Fibroblast of skin of right biceps (primary cell): ENCODE measurements around the gene ATP4A.
"Not testable (repeated sequence)": the region's sequence is repeated elsewhere in the genome, so short reads cannot be mapped to it uniquely, and the experiment has no call there.

ENCODE experiments used
- DNase-seq: peaks from one replicate; pipeline ENCODE4 v3.0.0-alpha.2; 2013

The ATP4A gene

DNA sequence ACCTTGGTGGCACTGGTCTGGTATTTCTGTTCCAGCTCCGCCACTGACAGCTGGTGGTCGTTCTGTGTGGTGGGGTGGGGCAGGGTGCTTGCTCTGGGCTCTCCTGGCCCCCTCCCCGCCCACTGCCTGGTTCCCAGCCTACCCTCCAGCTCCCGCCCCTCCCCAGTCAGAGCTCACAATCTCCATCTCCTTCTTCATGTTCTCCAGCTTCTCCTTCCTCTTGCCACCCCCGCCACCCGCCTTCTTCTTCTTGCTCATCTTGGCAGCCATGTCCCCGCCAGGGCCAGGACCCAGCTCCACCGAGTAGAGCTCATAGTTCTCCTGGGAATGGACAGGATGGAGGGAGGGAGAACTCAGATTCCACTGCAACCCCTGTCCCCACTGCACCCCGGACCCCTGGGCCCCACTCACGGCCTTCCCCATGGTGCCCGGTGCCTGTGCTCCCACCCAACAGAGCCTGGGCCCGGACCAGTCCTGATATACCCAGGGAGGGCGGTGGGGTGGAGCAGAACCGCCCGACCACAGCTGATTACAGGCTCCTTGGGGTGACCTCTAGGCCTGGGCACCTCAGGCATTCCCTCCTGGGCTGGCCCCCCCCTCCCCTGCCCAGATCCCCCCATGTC, at the start of gene ATP4A:
Gene ATP4A, minus strand, starts transcription at position 452 of the 623 bp plus-strand sequence. Its CDS starts 29 bp downstream, at position 423.
- no peak for DNase-seq

GRCh38 chr19:35612559-35613321, 49.3 kb upstream of the ATP4A start, which contains the start of gene HAUS5:
Gene HAUS5, plus strand, starts transcription at chr19:35612735. Its CDS starts 60 bp downstream, at chr19:35612795.
- peak; percentile 92 for DNase-seq

DNA sequence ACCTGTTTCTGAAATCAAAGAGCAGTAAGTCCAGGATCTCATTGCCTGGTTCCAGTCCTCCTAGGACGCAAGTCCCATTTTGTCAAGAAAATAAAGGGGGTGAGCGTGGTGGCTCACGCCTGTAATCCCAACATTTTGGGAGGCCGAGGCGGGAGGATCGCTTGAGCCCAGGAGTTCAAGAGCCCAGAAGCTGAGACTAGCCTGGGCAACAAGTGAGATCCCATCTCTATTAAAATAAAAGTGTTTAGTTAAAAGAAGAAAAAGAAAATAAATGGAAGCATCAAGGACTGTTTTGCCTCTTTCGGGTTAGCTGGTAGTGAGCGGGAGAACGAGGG, 48.7 kb upstream of the ATP4A start:
- no peak for DNase-seq

DNA sequence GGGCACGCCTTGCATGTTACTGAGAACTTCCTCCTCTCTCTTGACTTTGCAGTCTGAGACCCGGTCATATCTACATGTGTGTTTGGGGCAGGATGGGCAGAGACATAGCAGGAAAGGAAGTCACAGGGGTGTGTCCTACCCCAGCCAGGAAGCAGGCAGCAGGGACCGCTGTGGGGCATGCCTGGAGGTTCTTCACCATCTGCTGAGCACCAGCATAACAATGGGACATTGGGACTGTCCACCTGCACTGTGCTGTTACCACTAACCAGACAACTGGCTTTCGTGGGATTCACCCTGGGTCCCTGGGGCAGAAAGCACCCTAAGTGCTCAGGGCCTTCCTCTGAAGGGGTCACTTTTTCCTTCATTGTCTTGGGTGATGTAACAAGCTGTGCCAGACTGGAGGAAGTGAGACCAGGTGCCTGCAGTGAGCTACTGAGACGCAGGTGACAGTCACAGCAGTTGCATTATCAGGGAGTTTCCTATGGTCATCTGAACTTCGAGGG, 46.4 kb upstream of the ATP4A start:
- DNase-seq = no peak

GRCh38 chr19:35608251-35608650, 44.8 kb upstream of the ATP4A start:
- no peak for DNase-seq

- no peak for DNase-seq
These were observed 44.2 kb upstream of the ATP4A start for GRCh38 chr19:35607661-35608060.

DNA sequence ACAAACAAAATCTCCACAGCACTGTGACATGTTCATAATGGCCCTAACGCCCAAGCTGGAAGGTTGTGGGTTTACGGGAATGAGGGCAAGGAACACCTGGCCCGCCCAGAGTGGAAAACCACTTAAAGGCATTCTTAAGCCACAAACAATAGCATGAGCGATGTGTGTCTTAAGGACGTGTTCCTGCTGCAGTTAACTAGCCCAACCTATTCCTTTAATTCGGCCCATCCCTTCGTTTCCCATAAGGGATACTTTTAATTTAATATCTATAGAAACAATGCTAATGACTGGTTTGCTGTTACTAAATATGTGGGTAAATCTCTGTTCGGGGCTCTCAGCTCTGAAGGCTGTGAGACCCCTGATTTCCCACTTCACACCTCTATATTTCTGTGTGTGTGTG, 43.7 kb upstream of the ATP4A start:
- DNase-seq = not testable (repeated sequence)

DNA sequence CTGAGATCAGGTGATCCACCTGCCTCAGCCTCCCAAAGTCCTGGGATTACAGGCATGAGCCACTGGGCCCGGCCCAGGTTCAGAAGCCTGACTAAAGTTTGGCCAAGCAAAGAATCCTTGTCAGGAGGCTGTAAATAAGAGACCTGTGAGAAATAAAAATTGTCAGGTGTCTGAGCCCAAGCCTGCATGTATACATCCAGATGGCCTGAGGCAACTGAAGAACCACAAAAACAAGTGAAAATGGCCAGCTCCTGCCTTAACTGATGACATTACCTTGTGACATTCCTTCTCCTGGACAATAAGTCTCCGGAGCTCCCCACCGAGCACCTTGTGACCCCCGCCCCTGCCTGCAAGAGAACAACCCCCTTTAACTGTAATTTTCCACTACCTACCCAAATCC, 41.0 kb upstream of the ATP4A start:
- DNase-seq = not testable (repeated sequence)

DNA sequence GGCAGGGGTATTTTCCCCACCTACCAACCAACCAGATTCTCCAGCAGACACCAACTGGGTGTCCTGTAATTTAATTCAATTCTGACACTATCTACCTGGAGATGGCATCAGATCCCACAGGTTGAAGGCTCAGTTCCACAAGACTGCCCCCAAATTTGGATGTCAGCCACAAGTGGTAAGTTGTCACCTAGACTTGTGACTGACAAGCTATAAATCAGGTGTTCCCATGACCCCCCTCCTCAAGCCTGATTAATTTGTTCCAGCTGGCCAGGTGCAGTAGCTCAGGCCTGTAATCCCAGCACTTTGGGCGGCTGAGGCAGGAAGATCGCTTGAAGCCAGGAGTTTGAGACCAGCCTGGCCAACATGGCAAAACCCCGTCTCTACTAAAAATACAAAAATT, 38.5 kb upstream of the ATP4A start:
- no peak for DNase-seq

- DNase-seq = no peak
These were observed 33.0 kb upstream of the ATP4A start for GRCh38 chr19:35596366-35596999.

DNA sequence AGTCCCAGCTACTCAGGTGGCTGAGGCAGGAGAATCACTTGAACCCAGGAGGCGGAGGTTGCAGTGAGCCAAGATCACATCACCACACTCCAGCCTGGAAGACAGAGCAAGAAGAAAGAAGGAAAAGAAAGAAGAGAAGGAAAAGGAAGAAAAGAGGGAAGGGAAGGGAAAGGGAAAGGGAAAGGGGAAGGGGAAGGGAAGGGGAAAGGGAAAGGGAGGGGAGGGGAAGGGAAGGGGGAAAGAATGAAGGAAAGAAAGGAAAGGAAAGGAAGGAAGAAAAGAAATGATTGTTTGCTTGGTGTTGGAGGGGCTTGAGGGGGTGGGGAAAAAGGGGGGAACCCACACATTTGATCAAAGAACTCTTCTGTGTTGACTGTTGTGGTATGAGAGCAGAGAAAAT, 32.5 kb upstream of the ATP4A start:
- DNase-seq = no peak

- DNase-seq = not testable (repeated sequence)
These were observed 31.6 kb upstream of the ATP4A start for GRCh38 chr19:35595026-35595425.

DNA sequence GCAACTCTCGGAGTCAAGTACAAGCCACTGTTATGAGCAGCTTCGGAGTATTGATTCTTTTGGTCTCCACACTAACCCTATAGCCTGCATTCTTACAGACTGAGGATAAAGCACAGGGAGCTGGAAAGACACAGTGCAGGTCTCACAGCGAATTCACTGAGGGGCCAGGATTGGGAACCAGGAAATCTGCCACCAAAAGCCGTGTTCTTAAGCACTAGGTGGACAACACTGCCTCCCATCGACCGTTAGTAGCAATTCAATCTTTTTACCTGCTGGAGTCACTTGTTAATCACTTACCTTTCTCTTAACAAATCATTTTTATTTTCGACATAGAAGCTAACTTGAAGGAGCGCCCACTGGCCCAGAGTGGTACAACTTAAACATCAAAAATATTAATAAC, 28.8 kb upstream of the ATP4A start:
- DNase-seq = peak; percentile 19

GRCh38 chr19:35590875-35591274, 27.4 kb upstream of the ATP4A start:
- DNase-seq = no peak

GRCh38 chr19:35587321-35587720, 23.9 kb upstream of the ATP4A start:
- DNase-seq = no peak

- peak; percentile 7 for DNase-seq
These were observed 22.4 kb upstream of the ATP4A start, which contains the start of gene PMIS2 for GRCh38 chr19:35585848-35586247. Gene PMIS2, plus strand, starts transcription at chr19:35586173. Its CDS starts 87 bp downstream, at chr19:35586260.

- DNase-seq = no peak
These were observed 19.3 kb upstream of the ATP4A start for GRCh38 chr19:35582760-35583159.

- no peak for DNase-seq
These were observed 15.2 kb upstream of the ATP4A start for GRCh38 chr19:35578707-35579106.

- no peak for DNase-seq
These were observed 14.5 kb upstream of the ATP4A start for GRCh38 chr19:35577918-35578317.

DNA sequence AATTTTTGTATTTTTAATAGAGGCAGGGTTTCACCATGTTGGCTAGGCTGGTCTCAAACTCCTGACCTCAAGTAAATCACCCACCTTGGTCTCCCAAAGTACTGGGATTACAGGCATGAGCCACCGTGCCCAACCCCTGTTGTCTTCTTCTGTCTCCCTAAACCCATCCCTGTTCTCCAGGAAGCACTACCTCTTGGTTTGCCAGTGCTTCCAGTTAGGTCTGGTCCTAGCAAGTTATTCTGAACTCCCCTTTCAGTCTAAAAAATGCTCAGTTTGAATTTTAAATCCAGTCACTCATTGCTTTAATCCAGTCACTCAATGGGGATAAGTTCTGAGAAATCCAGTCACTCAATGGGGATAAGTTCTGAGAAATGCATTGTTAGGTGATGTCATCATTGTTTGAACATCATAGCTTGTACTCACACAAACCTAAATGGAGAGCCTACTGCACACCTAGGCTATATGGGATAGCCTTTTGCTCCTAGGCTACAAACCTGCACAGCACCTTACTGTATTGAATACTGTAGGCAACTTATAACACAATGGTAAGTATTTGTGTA, 8.0 kb upstream of the ATP4A start:
- no peak for DNase-seq

DNA sequence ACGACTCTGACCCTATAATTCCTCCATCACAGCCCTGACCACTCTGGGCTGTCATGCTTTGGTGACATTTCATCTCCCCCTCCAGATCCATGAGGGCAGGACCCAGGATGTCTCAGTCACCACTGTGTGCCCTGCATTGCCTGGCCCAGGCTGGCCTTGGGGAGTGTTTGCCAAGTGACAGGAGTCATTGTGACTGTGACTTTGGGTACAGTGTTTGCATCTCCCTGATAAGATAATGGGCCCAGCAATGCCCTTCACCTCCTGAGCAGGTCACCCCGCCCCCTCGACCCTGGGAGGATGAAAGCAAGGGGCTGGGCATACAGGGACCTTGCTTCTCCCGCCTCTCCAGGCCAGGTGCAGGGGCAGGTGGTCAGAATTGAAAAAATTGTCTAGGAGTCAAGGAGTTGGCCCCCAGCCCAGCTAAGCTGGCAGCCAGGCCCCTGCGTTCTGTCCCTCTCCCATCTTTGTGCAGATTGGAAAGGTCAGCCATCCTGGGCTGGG, 5.9 kb upstream of the ATP4A start:
- no peak for DNase-seq

- DNase-seq = no peak
These were observed 3.3 kb upstream of the ATP4A start for GRCh38 chr19:35566738-35567137.
